ENCODE data around the gene TLE3. TPM values are rescaled to one million over a fixed set of nuclear protein-coding genes. Genes with fewer than 3 reads are reported as not detected.

The TLE3 gene
- polyA plus RNA-seq, 3 donors = 12.8 to 117 (median 23.6) TPM

DNA sequence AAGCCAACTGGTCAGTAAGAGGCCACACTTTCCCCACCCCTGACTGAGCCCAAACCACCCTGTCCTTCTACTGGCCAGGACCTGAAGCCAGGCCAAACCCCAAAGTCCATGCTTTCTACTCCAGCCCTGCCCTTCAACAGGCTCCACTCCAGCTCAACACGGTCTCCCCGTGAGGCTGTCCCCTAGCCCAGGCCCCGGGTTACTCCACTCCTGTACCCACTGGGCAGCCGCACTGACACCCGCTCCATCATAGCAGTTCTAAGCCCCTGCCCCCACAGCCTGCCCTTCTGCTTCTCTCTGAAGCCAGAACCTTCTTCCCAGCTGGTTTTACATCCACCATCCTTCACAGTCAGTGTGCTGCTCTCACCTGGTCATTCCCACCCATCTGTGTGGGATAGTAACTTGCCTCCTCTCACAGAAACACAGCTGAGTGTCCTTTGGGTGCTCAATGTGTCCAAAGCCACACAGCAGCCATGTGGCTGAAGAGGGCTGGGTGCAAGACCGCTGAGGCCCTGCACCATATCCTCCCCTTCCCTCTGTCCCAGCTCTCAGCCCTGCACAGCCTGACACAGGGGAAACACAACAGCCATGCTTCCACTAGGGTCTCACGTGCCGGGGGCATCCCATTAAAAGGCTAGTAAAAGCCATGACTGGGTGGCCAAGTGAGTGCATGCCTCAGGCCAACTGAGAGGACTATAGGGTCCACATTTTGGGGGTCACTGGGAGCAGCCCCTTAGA is 38.1 kb downstream of the TLE3 start:
- no peak for DNase-seq
- Mint-ChIP-seq H3K4me3 (no peak overlapping the region), H3K27me3 (ENCODE audit: low read depth in 3 of 3) (peaks cover 0 to 3% (median 2%) of the 10 kb centered on the region in 3 donors), H3K27ac (peak overlapping the region in 4 of 7 donors; percentile 16 to 72 (median 40)), H3K9me3 (no peaks in the 10 kb centered on the region), H3K36me3 (peaks cover 96 to 100% of the 10 kb centered on the region in 2 donors), H3K4me1 (no peaks in the 10 kb centered on the region)
- Histone ChIP-seq H3K9me3 (replicated peaks in 1 of 2; ENCODE audit: control insufficient read depth in 1 of 2, insufficient read depth in 1 of 2, low read length in 2 of 2) (no peaks in the 10 kb centered on the region), H4K20me1 (ENCODE audit: insufficient read depth, low read length) (peaks cover 100% of the 10 kb centered on the region), H3K4me2 (replicated peaks; ENCODE audit: extremely low read depth, low read length, poor library complexity, severe bottlenecking) (no peak overlapping the region), H3K27ac (ENCODE audit: low read depth in 1 of 2, low read length in 2 of 2) (no peak overlapping the region), H3K4me1 (ENCODE audit: control insufficient read depth in 1 of 2, insufficient read depth in 2 of 2, low read length in 2 of 2) (no peaks in the 10 kb centered on the region), H3K9ac (ENCODE audit: insufficient read depth, low read length, poor library complexity, severe bottlenecking) (no peak overlapping the region), H3K36me3 (replicated peaks in 1 of 2; ENCODE audit: control insufficient read depth in 1 of 2, insufficient read depth in 2 of 2, low read length in 2 of 2) (peaks cover 99 to 100% of the 10 kb centered on the region in 2 donors), H3K4me3 (replicated peaks in 1 of 3; ENCODE audit: low read depth in 2 of 3, low read length in 3 of 3) (no peak overlapping the region), H3K27me3 (ENCODE audit: control insufficient read depth in 2 of 2, insufficient read depth in 2 of 2, low read length in 2 of 2) (no peaks in the 10 kb centered on the region), H2AFZ (ENCODE audit: insufficient read depth, low read depth, low read length, poor library complexity, severe bottlenecking) (no peak overlapping the region), H3K79me2 (ENCODE audit: insufficient read depth, low read length) (no peaks in the 10 kb centered on the region)
- WGBS (ENCODE audit: insufficient coverage) = 98% methylated on average over 8 of the region's 8 CpGs
- intact Hi-C loops (cut with micrococcal nuclease) = loop anchor here in 1 of 2 donors (10.0 kb wide), 1 partner anchor 585 kb away; no protein-coding TSS in a partner anchor
- TF ChIP-seq, protein P1, sequence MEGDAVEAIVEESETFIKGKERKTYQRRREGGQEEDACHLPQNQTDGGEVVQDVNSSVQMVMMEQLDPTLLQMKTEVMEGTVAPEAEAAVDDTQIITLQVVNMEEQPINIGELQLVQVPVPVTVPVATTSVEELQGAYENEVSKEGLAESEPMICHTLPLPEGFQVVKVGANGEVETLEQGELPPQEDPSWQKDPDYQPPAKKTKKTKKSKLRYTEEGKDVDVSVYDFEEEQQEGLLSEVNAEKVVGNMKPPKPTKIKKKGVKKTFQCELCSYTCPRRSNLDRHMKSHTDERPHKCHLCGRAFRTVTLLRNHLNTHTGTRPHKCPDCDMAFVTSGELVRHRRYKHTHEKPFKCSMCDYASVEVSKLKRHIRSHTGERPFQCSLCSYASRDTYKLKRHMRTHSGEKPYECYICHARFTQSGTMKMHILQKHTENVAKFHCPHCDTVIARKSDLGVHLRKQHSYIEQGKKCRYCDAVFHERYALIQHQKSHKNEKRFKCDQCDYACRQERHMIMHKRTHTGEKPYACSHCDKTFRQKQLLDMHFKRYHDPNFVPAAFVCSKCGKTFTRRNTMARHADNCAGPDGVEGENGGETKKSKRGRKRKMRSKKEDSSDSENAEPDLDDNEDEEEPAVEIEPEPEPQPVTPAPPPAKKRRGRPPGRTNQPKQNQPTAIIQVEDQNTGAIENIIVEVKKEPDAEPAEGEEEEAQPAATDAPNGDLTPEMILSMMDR (IDR thresholded peaks at IDR 0.05) = no peak

DNA sequence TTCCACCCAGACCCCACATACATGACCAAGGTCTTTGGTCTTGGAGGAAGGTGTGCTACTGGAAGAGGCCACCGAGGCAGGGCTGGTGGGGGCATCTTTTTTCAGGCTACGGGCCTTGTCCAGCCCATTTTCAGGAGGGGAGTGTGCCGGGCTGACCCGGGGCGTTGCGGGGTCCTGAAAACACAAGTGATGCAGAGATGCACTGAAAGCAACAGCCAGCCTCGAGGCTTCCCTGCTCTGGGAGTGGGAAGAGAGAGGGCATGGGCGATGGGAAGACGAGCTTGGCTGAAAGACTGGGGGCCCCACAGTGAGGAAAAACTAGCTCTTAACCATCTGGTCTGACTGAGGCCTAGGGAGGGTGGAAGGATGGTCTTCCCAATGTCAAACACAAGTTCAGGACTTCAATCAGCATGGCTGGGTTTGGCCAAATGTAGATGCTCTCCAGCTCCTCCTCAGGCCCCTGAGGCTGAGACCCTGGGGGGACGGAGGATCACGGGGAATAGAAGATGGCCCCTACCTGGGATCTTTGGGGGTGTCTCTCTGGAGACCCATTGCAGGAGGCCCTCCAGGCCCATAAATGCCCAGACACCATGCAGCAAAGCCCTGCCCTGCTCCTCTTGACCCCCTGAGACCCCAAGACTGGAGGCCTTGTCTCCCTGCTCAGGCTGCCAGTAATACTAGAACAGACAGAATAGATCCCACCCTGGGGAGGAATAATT is 38.9 kb downstream of the TLE3 start:
- Histone ChIP-seq H3K36me3 (replicated peaks in 1 of 2; ENCODE audit: control insufficient read depth in 1 of 2, insufficient read depth in 2 of 2, low read length in 2 of 2) (peaks cover 99 to 100% of the 10 kb centered on the region in 2 donors), H3K27me3 (ENCODE audit: control insufficient read depth in 2 of 2, insufficient read depth in 2 of 2, low read length in 2 of 2) (no peaks in the 10 kb centered on the region), H3K9ac (ENCODE audit: insufficient read depth, low read length, poor library complexity, severe bottlenecking) (no peak overlapping the region), H4K20me1 (ENCODE audit: insufficient read depth, low read length) (peaks cover 100% of the 10 kb centered on the region), H3K79me2 (ENCODE audit: insufficient read depth, low read length) (no peaks in the 10 kb centered on the region), H3K4me1 (ENCODE audit: control insufficient read depth in 1 of 2, insufficient read depth in 2 of 2, low read length in 2 of 2) (no peaks in the 10 kb centered on the region), H3K4me2 (replicated peaks; ENCODE audit: extremely low read depth, low read length, poor library complexity, severe bottlenecking) (no peak overlapping the region), H3K4me3 (replicated peaks in 1 of 3; ENCODE audit: low read depth in 2 of 3, low read length in 3 of 3) (no peak overlapping the region), H3K9me3 (replicated peaks in 1 of 2; ENCODE audit: control insufficient read depth in 1 of 2, insufficient read depth in 1 of 2, low read length in 2 of 2) (no peaks in the 10 kb centered on the region), H3K27ac (ENCODE audit: low read depth in 1 of 2, low read length in 2 of 2) (no peak overlapping the region), H2AFZ (ENCODE audit: insufficient read depth, low read depth, low read length, poor library complexity, severe bottlenecking) (no peak overlapping the region)
- peaks cover 99 to 100% of the 10 kb centered on the region in 2 donors for H3K36me3 Mint-ChIP-seq
- TF ChIP-seq, protein P1 (IDR thresholded peaks at IDR 0.05) = no peak
- H3K9me3 Mint-ChIP-seq = no peaks in the 10 kb centered on the region
- H3K27ac Mint-ChIP-seq = peak overlapping the region in 1 of 7 donors; percentile 72
- DNase-seq = no peak
- H3K4me1 Mint-ChIP-seq = no peaks in the 10 kb centered on the region
- H3K27me3 Mint-ChIP-seq (ENCODE audit: low read depth in 3 of 3) = peaks cover 0 to 2% (median 1%) of the 10 kb centered on the region in 3 donors
- no peak overlapping the region for H3K4me3 Mint-ChIP-seq
- WGBS (ENCODE audit: insufficient coverage) = 96% methylated on average over 10 of the region's 11 CpGs
- intact Hi-C loops (cut with micrococcal nuclease) = no loop called here
